HEK293 (cell line): Measurements from ENCODE around the gene METTL8.
A peak's percentile ranks its signal among the peaks of the same experiment; 100 is the strongest.

Experiments
- CTCF ChIA-PET: fragments of 350-600 bp; formaldehyde crosslinking; extraction: SDS; loops from one replicate; lab custom pipeline; 2021; ENCODE audit warnings: antibody characterized with exemption; lab: Yijun Ruan, JAX
- POLR2A ChIA-PET: fragments of 300-600 bp; formaldehyde crosslinking; extraction: SDS; loops from one replicate; lab custom pipeline; 2020; ENCODE audit warnings: antibody characterized with exemption, inconsistent platforms; lab: Yijun Ruan, JAX
- H3K27ac ChIP-seq: fragments of 200-500 bp; sonication (Bioruptor generic); 2 replicates; pipeline ENCODE4 v1.5.1; 2014; ENCODE audit warnings: low read depth, low read length, control low read depth, inconsistent platforms; ENCODE audit errors: extremely low read depth
- H3K36me3 ChIP-seq, 2 experiments: fragments of 200-500 bp in 1 of 2; sonication (Bioruptor generic) in 1 of 2; 1 replicate in 1 of 2; 2 replicates in 1 of 2; pipeline ENCODE4 v1.5.1; 2014 to 2017; ENCODE audit warnings: inconsistent platforms in 2 of 2, low read length in 2 of 2; ENCODE audit not compliant: control insufficient read depth in 2 of 2, insufficient read depth in 1 of 2
- H3K4me1 ChIP-seq: fragments of 200-500 bp; sonication (Bioruptor generic); 2 replicates; pipeline ENCODE4 v1.5.1; 2014; ENCODE audit warnings: mild to moderate bottlenecking, low read length, inconsistent platforms; ENCODE audit not compliant: control insufficient read depth, insufficient read depth
- H3K4me3 ChIP-seq: 2 replicates; pipeline ENCODE4 v1.5.1; 2011; ENCODE audit warnings: low read depth, mild to moderate bottlenecking, control low read depth, low read length, moderate library complexity
- H3K9me3 ChIP-seq: fragments of 200-500 bp; sonication (Bioruptor generic); 2 replicates; pipeline ENCODE4 v1.5.1; 2014; ENCODE audit warnings: low read depth, low read length, inconsistent platforms; ENCODE audit not compliant: control insufficient read depth, insufficient read depth
- BCL11B ChIP-seq: fragments of 450-650 bp; formaldehyde crosslinking; IDR thresholded peaks from 2 replicates; pipeline ENCODE4 v1.5.1; 2016; ENCODE audit warnings: low read depth, missing biosample characterization, missing genetic modification characterization
- ELK4 ChIP-seq: IDR thresholded peaks from 2 replicates; pipeline ENCODE4 v1.6.1; 2011; ENCODE audit warnings: mild to moderate bottlenecking, low read depth, low read length, borderline replicate concordance
- GLIS1 ChIP-seq: fragments of 450-650 bp; formaldehyde crosslinking; IDR thresholded peaks from 2 replicates; pipeline ENCODE4 v1.5.1; 2016; ENCODE audit warnings: missing biosample characterization, missing genetic modification characterization
- PRDM2 ChIP-seq: fragments of 450-650 bp; formaldehyde crosslinking; IDR thresholded peaks from 2 replicates; pipeline ENCODE4 v1.5.1; 2016; ENCODE audit warnings: missing biosample characterization, missing genetic modification characterization, borderline replicate concordance
- ZBTB20 ChIP-seq: fragments of 450-650 bp; formaldehyde crosslinking; IDR thresholded peaks from 2 replicates; pipeline ENCODE4 v1.5.1; 2016; ENCODE audit warnings: missing biosample characterization, missing genetic modification characterization
- ZBTB48 ChIP-seq: fragments of 450-650 bp; formaldehyde crosslinking; IDR thresholded peaks from 2 replicates; pipeline ENCODE4 v1.5.1; 2016; ENCODE audit warnings: missing biosample characterization, missing genetic modification characterization
- ZNF292 ChIP-seq: fragments of 450-650 bp; formaldehyde crosslinking; IDR thresholded peaks from 2 replicates; pipeline ENCODE4 v1.5.1; 2016; ENCODE audit warnings: low read depth, missing biosample characterization, missing genetic modification characterization, borderline replicate concordance
- ZNF350 ChIP-seq: fragments of 450-650 bp; formaldehyde crosslinking; IDR thresholded peaks from 2 replicates; pipeline ENCODE4 v1.5.0; 2017; ENCODE audit warnings: missing biosample characterization, mild to moderate bottlenecking, missing genetic modification characterization
- ZNF362 ChIP-seq: fragments of 450-650 bp; formaldehyde crosslinking; IDR thresholded peaks from 2 replicates; pipeline ENCODE4 v1.5.1; 2016; ENCODE audit warnings: missing biosample characterization, missing genetic modification characterization
- ZNF366 ChIP-seq: fragments of 450-650 bp; formaldehyde crosslinking; conservative IDR thresholded peaks from 2 replicates; pipeline ENCODE4 v1.5.1; 2016; ENCODE audit warnings: missing biosample characterization, missing genetic modification characterization
- ZNF558 ChIP-seq: fragments of 450-650 bp; formaldehyde crosslinking; IDR thresholded peaks from 2 replicates; pipeline ENCODE4 v1.5.1; 2016; ENCODE audit warnings: missing biosample characterization, missing genetic modification characterization
- ZNF660 ChIP-seq: fragments of 450-650 bp; IDR thresholded peaks from 2 replicates; pipeline ENCODE4 v1.5.1; 2018; ENCODE audit warnings: missing biosample characterization, mild to moderate bottlenecking, missing genetic modification characterization
- TF ChIP-seq, protein P1 (sequence below): fragments of 450-650 bp; formaldehyde crosslinking; IDR thresholded peaks from 2 replicates; pipeline ENCODE4 v1.5.1; 2016; ENCODE audit warnings: missing biosample characterization, missing genetic modification characterization
- TF ChIP-seq, protein P2 (sequence below): fragments of 450-650 bp; formaldehyde crosslinking; IDR thresholded peaks from 2 replicates; pipeline ENCODE4 v1.5.1; 2016; ENCODE audit warnings: missing biosample characterization, missing genetic modification characterization
- TF ChIP-seq, protein P3 (sequence below): fragments of 450-650 bp; formaldehyde crosslinking; conservative IDR thresholded peaks from 2 replicates; pipeline ENCODE4 v1.5.1; 2016; ENCODE audit warnings: low read depth, missing biosample characterization, missing genetic modification characterization

Gene METTL8

DNA sequence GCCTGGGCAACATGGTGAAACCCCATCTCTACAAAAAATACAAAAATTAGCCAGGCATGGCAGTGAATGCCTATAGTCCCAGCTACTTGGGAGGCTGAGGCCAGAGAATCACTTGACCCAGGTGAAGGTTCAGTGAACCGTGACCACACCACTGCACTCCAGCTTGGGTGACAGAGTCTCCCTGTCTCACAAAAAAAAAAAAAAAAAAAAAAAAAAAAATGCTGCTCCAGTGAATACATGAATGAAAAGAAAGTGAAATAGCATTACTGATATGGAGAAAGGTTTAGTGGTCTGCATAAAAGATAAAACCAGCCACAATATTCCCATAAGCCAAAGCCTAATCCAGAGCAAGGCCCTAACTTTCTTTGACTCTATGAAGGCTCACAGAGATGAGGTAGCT lies 44.5 kb downstream of the METTL8 start:
- H3K27ac ChIP-seq, result no peak overlapping the region
- no peaks in the 10 kb centered on the region; a peak in 1 of 3 replicates for H3K36me3 ChIP-seq
- peaks cover 10% of the 10 kb centered on the region; the same call in 1 of the 2 replicates for H3K4me1 ChIP-seq
- TF ChIP-seq BCL11B (tag by site-specific recombination), result no peak
- 0 out of 2 replicates have a peak, but pooled peaks have one; percentile 21 for TF ChIP-seq ZNF362 (tag by site-specific recombination)
- TF ChIP-seq, all 188 proteins: peak for 1
- ChIA-PET POLR2A (no interaction called here), CTCF (interaction anchor here (0.7 kb wide), 1 partner anchor 44 kb away, joined by 3 read pairs; no protein-coding TSS in a partner anchor)
- Histone ChIP-seq H3K4me3 (no peak overlapping the region), H3K9me3 (no peaks in the 10 kb centered on the region)

DNA sequence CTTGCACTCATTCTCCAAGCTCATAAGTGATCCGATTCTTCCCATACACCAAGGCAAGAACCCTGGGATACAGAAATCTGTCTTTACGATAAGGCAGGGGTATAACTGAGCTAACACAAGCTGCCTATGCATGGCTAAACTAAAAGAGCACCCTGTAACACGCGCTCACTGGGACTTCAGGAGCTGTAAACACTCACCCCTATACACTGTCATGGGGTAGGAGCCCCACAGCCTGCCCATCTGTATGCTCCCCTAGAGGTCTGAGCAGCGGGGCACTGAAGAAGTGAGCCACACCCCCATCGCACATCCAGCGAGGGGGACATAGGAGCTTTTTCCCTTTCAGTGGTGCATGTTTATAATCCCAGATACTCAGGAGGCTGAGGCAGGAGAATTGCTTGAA lies 46.7 kb downstream of the METTL8 start:
- CTCF ChIA-PET, result no interaction called here
- no peaks in the 10 kb centered on the region; a peak in 1 of 3 replicates for H3K36me3 ChIP-seq
- H3K9me3 ChIP-seq, result no peaks in the 10 kb centered on the region
- H3K4me1 ChIP-seq, result peaks cover 10% of the 10 kb centered on the region; the same call in 1 of the 2 replicates
- no peak overlapping the region for H3K27ac ChIP-seq
- POLR2A ChIA-PET, result no interaction called here
- H3K4me3 ChIP-seq, result no peak overlapping the region
- TF ChIP-seq, protein P1, sequence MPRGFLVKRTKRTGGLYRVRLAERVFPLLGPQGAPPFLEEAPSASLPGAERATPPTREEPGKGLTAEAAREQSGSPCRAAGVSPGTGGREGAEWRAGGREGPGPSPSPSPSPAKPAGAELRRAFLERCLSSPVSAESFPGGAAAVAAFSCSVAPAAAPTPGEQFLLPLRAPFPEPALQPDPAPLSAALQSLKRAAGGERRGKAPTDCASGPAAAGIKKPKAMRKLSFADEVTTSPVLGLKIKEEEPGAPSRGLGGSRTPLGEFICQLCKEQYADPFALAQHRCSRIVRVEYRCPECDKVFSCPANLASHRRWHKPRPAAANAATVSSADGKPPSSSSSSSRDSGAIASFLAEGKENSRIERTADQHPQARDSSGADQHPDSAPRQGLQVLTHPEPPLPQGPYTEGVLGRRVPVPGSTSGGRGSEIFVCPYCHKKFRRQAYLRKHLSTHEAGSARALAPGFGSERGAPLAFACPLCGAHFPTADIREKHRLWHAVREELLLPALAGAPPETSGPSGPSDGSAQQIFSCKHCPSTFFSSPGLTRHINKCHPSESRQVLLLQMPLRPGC (tag by site-specific recombination), result no peak
- no peak for TF ChIP-seq ZNF350 (tag by site-specific recombination)
- TF ChIP-seq ZBTB20, result no peak
- no peak for TF ChIP-seq ZNF660 (tag by site-specific recombination)
- TF ChIP-seq ZNF292, result no peak
- no peak for TF ChIP-seq PRDM2 (tag by site-specific recombination)
- TF ChIP-seq ZNF558 (tag by site-specific recombination), result no peak
- TF ChIP-seq ELK4, result no peak
- TF ChIP-seq ZNF366 (tag by site-specific recombination), result no peak
- TF ChIP-seq, protein P2, sequence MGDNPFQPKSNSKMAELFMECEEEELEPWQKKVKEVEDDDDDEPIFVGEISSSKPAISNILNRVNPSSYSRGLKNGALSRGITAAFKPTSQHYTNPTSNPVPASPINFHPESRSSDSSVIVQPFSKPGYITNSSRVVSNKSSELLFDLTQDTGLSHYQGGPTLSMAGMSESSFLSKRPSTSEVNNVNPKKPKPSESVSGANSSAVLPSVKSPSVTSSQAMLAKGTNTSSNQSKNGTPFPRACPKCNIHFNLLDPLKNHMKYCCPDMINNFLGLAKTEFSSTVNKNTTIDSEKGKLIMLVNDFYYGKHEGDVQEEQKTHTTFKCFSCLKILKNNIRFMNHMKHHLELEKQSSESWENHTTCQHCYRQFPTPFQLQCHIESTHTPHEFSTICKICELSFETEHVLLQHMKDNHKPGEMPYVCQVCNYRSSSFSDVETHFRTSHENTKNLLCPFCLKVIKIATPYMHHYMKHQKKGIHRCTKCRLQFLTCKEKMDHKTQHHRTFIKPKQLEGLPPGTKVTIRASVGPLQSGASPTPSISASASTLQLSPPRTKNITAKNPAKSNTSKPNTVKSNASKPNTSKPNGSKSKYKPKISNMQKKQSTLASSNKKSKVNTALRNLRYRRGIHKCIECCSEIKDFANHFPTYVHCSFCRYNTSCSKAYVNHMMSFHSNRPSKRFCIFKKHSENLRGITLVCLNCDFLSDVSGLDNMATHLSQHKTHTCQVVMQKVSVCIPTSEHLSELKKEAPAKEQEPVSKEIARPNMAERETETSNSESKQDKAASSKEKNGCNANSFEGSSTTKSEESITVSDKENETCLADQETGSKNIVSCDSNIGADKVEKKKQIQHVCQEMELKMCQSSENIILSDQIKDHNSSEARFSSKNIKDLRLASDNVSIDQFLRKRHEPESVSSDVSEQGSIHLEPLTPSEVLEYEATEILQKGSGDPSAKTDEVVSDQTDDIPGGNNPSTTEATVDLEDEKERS (tag by site-specific recombination), result no peak
- TF ChIP-seq ZBTB48 (tag by site-specific recombination), result no peak
- TF ChIP-seq GLIS1 (tag by site-specific recombination), result no peak
- TF ChIP-seq, protein P3, sequence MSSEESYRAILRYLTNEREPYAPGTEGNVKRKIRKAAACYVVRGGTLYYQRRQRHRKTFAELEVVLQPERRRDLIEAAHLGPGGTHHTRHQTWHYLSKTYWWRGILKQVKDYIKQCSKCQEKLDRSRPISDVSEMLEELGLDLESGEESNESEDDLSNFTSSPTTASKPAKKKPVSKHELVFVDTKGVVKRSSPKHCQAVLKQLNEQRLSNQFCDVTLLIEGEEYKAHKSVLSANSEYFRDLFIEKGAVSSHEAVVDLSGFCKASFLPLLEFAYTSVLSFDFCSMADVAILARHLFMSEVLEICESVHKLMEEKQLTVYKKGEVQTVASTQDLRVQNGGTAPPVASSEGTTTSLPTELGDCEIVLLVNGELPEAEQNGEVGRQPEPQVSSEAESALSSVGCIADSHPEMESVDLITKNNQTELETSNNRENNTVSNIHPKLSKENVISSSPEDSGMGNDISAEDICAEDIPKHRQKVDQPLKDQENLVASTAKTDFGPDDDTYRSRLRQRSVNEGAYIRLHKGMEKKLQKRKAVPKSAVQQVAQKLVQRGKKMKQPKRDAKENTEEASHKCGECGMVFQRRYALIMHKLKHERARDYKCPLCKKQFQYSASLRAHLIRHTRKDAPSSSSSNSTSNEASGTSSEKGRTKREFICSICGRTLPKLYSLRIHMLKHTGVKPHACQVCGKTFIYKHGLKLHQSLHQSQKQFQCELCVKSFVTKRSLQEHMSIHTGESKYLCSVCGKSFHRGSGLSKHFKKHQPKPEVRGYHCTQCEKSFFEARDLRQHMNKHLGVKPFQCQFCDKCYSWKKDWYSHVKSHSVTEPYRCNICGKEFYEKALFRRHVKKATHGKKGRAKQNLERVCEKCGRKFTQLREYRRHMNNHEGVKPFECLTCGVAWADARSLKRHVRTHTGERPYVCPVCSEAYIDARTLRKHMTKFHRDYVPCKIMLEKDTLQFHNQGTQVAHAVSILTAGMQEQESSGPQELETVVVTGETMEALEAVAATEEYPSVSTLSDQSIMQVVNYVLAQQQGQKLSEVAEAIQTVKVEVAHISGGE (tag by site-specific recombination), result no peak
